Measurements from ENCODE around the gene SNX3. TPM values are rescaled to one million over a fixed set of nuclear protein-coding genes. Genes with fewer than 3 reads are reported as not detected.
"Not testable (repeated sequence)": the region's sequence is repeated elsewhere in the genome, so short reads cannot be mapped to it uniquely, and the experiment has no call there.

The SNX3 gene
- 10 to 100 TPM; 62.5 to 68.4 TPM for total RNA-seq

- Mint-ChIP-seq H3K4me3 (peak within 1 kb of the TSS; percentile 85), H3K27me3 (no peaks in the 10 kb centered on the region), H3K36me3 (ENCODE audit: low read depth) (peaks cover 4% of the 10 kb centered on the region), H3K9me3 (no peaks in the 10 kb centered on the region), H3K27ac (peak within 1 kb of the TSS; percentile 93), H3K4me1 (ENCODE audit: low read depth) (peaks cover 22% of the 10 kb centered on the region)
- ChIA-PET POLR2A (interaction anchor here (0.6 to 1.4 kb wide), 7 partner anchors 34 to 1864 kb away, joined by 3 to 11 read pairs (median 3); partner anchors contain the start of gene AFG1L), CTCF (interaction anchor here (1.1 to 2.4 kb wide), 5 partner anchors 10 to 237 kb away, joined by 3 to 11 read pairs (median 4); partner anchors contain the start of gene AFG1L)
- intact Hi-C loops (cut with micrococcal nuclease), result no loop called here
- ATAC-seq (peak; percentile 92), DNase-seq (peak; percentile 92)
- TF ChIP-seq, protein P1, sequence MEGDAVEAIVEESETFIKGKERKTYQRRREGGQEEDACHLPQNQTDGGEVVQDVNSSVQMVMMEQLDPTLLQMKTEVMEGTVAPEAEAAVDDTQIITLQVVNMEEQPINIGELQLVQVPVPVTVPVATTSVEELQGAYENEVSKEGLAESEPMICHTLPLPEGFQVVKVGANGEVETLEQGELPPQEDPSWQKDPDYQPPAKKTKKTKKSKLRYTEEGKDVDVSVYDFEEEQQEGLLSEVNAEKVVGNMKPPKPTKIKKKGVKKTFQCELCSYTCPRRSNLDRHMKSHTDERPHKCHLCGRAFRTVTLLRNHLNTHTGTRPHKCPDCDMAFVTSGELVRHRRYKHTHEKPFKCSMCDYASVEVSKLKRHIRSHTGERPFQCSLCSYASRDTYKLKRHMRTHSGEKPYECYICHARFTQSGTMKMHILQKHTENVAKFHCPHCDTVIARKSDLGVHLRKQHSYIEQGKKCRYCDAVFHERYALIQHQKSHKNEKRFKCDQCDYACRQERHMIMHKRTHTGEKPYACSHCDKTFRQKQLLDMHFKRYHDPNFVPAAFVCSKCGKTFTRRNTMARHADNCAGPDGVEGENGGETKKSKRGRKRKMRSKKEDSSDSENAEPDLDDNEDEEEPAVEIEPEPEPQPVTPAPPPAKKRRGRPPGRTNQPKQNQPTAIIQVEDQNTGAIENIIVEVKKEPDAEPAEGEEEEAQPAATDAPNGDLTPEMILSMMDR (IDR thresholded peaks at IDR 0.05), result no peak
These were observed at the start of gene SNX3 for GRCh38 chr6:108260809-108261569. SNX3 (minus strand) TSS chr6:108261040; CDS start chr6:108260921, 119 bp downstream.

DNA sequence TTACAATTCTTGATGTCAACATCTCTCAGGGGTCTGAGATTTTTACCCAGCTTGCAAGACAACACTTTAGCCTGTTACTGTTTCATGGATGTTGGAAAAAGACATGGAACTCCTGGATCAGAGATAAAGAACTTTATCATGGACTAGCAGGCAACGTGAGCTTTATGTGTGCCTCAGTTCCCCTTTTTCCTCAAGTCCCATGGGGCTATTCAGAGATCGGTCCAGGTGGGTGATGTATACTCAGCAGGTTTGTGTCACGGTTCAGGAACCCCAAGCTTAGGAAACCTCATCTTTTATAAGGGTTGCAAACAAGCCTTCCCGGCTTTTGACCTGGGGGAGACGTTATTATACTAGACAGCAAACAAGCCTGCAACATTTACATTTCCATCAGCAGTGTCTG is 49.0 kb upstream of the SNX3 start:
- DNase-seq (no peak), ATAC-seq (no peak)
- intact Hi-C loops (cut with micrococcal nuclease), result no loop called here
- TF ChIP-seq, protein P1 (IDR thresholded peaks at IDR 0.05), result no peak
- no peak overlapping the region for H3K27ac Mint-ChIP-seq
- ChIA-PET CTCF (no interaction called here), POLR2A (interaction anchor here (0.6 to 1.6 kb wide), 2 partner anchors 15 to 316 kb away, joined by 3 to 5 read pairs; partner anchors contain the start of gene AFG1L)
- H3K27me3 Mint-ChIP-seq, result no peaks in the 10 kb centered on the region
- H3K4me1 Mint-ChIP-seq (ENCODE audit: low read depth), result no peaks in the 10 kb centered on the region
- H3K4me3 Mint-ChIP-seq, result no peak overlapping the region
- H3K36me3 Mint-ChIP-seq (ENCODE audit: low read depth), result peaks cover 2% of the 10 kb centered on the region
- no peaks in the 10 kb centered on the region for H3K9me3 Mint-ChIP-seq

- H3K4me3 Mint-ChIP-seq; intact Hi-C loops (cut with micrococcal nuclease); H3K36me3 Mint-ChIP-seq (ENCODE audit: low read depth); H3K4me1 Mint-ChIP-seq (ENCODE audit: low read depth); H3K9me3 Mint-ChIP-seq; DNase-seq; H3K27me3 Mint-ChIP-seq; H3K27ac Mint-ChIP-seq; ATAC-seq: not testable (repeated sequence)
- POLR2A ChIA-PET, result interaction anchor here (1.6 kb wide), 1 partner anchor 14 kb away, joined by 5 read pairs; the partner anchor contains the start of gene AFG1L
- CTCF ChIA-PET, result interaction anchor here (0.9 to 1.1 kb wide), 2 partner anchors 13 to 23 kb away, joined by 3 to 5 read pairs; no protein-coding TSS in a partner anchor
These were observed 47.8 kb upstream of the SNX3 start for GRCh38 chr6:108308641-108309040.

DNA sequence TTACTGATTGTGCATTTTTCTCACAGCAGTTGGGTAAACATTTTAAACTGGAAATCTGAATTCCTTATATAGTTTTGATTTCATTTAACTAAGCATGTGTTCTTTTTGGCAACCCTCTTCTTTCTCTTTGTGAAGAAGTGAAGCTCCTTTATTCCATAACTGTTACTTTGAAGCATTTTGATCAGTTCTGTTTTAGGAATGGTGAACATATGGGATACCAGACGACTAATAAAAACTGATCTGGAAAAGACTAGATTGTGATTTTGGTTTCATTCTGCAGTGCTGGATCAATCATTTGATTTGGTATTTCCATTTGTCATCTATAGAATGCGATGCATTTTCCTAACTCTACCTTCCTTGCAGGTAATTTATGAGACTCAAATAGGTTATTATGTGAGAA is 43.8 kb upstream of the SNX3 start:
- ATAC-seq (no peak), DNase-seq (no peak)
- ChIA-PET CTCF (no interaction called here), POLR2A (interaction anchor here (0.6 kb wide), 1 partner anchor 329 kb away, joined by 3 read pairs; no protein-coding TSS in a partner anchor)
- Mint-ChIP-seq H3K4me1 (ENCODE audit: low read depth) (peaks cover under 1% of the 10 kb centered on the region), H3K4me3 (no peak overlapping the region), H3K9me3 (no peaks in the 10 kb centered on the region), H3K27me3 (no peaks in the 10 kb centered on the region), H3K27ac (no peak overlapping the region), H3K36me3 (ENCODE audit: low read depth) (no peaks in the 10 kb centered on the region)
- intact Hi-C loops (cut with micrococcal nuclease), result no loop called here
- TF ChIP-seq, protein P1 (IDR thresholded peaks at IDR 0.05), result no peak

GRCh38 chr6:108302386-108302785 is 41.5 kb upstream of the SNX3 start:
- H3K4me3 Mint-ChIP-seq, result no peak overlapping the region
- TF ChIP-seq, protein P1 (IDR thresholded peaks at IDR 0.05), result no peak
- no peak overlapping the region for H3K27ac Mint-ChIP-seq
- no peaks in the 10 kb centered on the region for H3K36me3 Mint-ChIP-seq (ENCODE audit: low read depth)
- peaks cover 10% of the 10 kb centered on the region for H3K4me1 Mint-ChIP-seq (ENCODE audit: low read depth)
- H3K9me3 Mint-ChIP-seq, result no peaks in the 10 kb centered on the region
- ChIA-PET CTCF (interaction anchor here (2.2 kb wide), 1 partner anchor 190 kb away, joined by 7 read pairs; no protein-coding TSS in a partner anchor), POLR2A (no interaction called here)
- intact Hi-C loops (cut with micrococcal nuclease), result no loop called here
- H3K27me3 Mint-ChIP-seq, result no peaks in the 10 kb centered on the region
- DNase-seq, result no peak
- no peak for ATAC-seq

Data from activated CD8-positive, alpha-beta T cell treated with anti-CD3 and anti-CD28 coated beads for 36 hours (primary cell).